Measurements from ENCODE around the gene SEC61A2. TPM values are rescaled to one million over a fixed set of nuclear protein-coding genes. Genes with fewer than 3 reads are reported as not detected.

Gene SEC61A2
- total RNA-seq, 1 donor from 2014 or later, result 6.7 TPM

- DNase-seq (ENCODE audit: low read depth), result no peak
- TF ChIP-seq, protein P1, sequence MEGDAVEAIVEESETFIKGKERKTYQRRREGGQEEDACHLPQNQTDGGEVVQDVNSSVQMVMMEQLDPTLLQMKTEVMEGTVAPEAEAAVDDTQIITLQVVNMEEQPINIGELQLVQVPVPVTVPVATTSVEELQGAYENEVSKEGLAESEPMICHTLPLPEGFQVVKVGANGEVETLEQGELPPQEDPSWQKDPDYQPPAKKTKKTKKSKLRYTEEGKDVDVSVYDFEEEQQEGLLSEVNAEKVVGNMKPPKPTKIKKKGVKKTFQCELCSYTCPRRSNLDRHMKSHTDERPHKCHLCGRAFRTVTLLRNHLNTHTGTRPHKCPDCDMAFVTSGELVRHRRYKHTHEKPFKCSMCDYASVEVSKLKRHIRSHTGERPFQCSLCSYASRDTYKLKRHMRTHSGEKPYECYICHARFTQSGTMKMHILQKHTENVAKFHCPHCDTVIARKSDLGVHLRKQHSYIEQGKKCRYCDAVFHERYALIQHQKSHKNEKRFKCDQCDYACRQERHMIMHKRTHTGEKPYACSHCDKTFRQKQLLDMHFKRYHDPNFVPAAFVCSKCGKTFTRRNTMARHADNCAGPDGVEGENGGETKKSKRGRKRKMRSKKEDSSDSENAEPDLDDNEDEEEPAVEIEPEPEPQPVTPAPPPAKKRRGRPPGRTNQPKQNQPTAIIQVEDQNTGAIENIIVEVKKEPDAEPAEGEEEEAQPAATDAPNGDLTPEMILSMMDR (conservative IDR thresholded peaks at IDR 0.05; ENCODE audit: low read depth, low read length), result no peak
- H3K4me3 ChIP-seq (ENCODE audit: low read depth, low read length), result no peak overlapping the region
These were observed 72.7 kb downstream of the SEC61A2 start for GRCh38 chr10:12202226-12202625.

DNA sequence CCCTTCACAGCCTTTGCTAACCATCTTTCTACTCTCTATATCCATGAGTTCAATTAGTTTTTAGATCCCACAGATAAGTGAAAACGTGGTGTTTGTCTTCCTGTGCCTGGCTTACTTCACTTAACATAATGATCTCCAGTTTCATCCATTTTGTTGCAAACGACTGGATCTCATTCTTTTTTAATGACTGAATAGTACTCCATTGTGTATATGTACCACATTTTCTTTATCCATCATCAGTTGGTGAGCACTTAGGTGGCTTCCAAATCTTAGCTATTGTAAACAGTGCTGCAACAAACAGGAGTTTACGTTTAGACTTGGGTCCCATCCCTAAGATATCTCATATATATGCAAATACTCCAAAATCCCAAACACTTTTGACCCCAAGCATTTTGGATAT, 75.6 kb downstream of the SEC61A2 start:
- DNase-seq (ENCODE audit: low read depth), result no peak
- no peak overlapping the region for H3K4me3 ChIP-seq (ENCODE audit: low read depth, low read length)
- TF ChIP-seq, protein P1 (conservative IDR thresholded peaks at IDR 0.05; ENCODE audit: low read depth, low read length), result no peak

DNA sequence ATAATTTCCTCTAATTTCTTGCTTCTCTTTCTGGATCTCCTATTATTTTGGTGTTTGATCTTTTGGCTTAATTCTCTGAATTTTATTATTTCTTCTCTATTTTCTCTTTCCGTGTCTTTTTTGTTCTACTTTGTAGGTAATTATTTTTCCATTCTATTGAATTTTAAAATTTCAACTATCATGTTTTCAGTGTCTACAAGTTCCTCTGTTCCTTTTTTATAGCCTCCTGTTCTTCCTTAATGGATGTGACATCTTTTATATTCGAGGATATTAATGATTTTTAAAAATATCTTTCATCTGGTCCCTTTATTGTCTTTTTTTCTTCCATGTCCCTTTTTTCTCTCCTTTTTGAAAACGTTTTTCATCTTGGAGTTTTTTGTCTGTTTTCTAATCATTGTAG, 77.6 kb downstream of the SEC61A2 start:
- H3K4me3 ChIP-seq (ENCODE audit: low read depth, low read length), result no peak overlapping the region
- TF ChIP-seq, protein P1 (conservative IDR thresholded peaks at IDR 0.05; ENCODE audit: low read depth, low read length), result no peak
- no peak for DNase-seq (ENCODE audit: low read depth)

DNA sequence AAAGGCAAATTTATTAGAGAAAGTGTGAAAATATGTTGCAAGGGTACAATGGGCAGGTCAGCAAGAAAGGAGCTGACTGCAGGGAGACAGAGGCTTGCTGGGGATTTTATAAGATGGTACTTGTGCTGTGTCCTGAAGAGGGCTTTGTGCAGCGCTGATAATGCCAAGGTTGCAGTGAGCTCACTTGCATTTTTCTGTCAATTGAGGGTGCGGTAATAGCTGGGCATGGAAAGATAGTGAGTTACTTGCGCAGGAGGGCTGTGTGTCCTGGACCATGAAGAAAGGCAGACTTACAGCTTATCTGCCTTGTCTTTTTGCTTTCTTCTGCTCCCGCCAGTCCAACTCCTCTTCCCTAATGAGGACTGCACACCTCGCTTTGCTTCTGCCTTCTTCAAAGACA, 79.0 kb downstream of the SEC61A2 start:
- DNase-seq (ENCODE audit: low read depth), result no peak
- TF ChIP-seq, protein P1 (conservative IDR thresholded peaks at IDR 0.05; ENCODE audit: low read depth, low read length), result no peak
- no peak overlapping the region for H3K4me3 ChIP-seq (ENCODE audit: low read depth, low read length)

DNA sequence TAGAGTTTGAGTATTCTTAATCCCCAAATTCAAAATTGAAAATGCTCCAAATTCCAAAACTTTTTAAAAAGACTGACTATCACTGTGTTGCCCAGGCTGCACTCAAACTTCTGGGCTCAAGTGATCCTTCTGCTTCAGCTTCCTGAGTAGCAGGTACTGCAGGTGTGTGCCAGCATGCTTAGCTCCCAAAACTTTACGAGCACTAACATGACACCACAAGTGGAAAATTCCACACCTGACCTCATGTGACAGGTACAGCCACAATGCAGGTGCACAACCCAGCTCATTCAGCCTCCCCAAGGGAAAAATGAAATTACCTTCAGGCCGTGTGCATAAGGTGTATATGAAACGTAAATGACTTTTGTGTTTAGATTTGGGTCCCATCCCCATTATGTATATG, 83.0 kb downstream of the SEC61A2 start:
- DNase-seq (ENCODE audit: low read depth), result no peak
- no peak overlapping the region for H3K4me3 ChIP-seq (ENCODE audit: low read depth, low read length)
- TF ChIP-seq, protein P1 (conservative IDR thresholded peaks at IDR 0.05; ENCODE audit: low read depth, low read length), result no peak

- TF ChIP-seq, protein P1 (conservative IDR thresholded peaks at IDR 0.05; ENCODE audit: low read depth, low read length), result no peak
- DNase-seq (ENCODE audit: low read depth), result no peak
- H3K4me3 ChIP-seq (ENCODE audit: low read depth, low read length), result no peak overlapping the region
These were observed 84.1 kb downstream of the SEC61A2 start for GRCh38 chr10:12213621-12214020.

DNA sequence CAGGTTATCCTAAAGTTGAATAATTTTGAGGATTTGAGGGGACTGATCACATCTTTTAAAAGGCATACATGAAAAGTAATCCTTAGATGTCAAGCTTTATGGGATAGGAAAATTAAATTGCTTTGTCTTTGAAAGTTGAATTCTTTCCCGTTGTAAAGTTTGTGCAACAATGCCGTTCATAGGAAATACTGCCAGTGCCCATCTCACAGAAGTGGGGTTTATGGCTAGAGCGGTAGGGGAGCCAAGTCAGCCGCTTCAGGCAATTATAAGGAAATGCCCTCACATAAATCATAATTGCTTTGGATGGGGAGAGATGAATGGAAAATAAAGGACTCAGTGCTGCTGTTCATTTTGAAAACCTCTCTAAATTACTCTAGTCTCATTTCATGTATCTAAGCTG, 84.6 kb downstream of the SEC61A2 start:
- TF ChIP-seq, protein P1 (conservative IDR thresholded peaks at IDR 0.05; ENCODE audit: low read depth, low read length), result no peak
- no peak for DNase-seq (ENCODE audit: low read depth)
- H3K4me3 ChIP-seq (ENCODE audit: low read depth, low read length), result no peak overlapping the region
